ENCODE measurements around the gene RAB40A.

RAB40A gene, protein sequence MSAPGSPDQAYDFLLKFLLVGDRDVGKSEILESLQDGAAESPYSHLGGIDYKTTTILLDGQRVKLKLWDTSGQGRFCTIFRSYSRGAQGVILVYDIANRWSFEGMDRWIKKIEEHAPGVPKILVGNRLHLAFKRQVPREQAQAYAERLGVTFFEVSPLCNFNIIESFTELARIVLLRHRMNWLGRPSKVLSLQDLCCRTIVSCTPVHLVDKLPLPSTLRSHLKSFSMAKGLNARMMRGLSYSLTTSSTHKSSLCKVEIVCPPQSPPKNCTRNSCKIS
- long read RNA-seq, donor 1, partial matches to known transcripts = 0 of 40 reads
- long read RNA-seq, donor 1, other reads (novel, unspliced or antisense) = 39 of 40 reads
- long read RNA-seq, donor 2, partial matches to known transcripts = 58 of 244 reads
- long read RNA-seq, donor 2, other reads (novel, unspliced or antisense) = 185 of 244 reads
- long read RNA-seq, donor 3, partial matches to known transcripts = 0 of 2 reads
- long read RNA-seq, donor 3, other reads (novel, unspliced or antisense) = 0 of 2 reads
- long read RNA-seq, donor 4, transcript RAB40A-202 (1 exons, 3,126 nt) = major isoform, 5 of 5 reads
- long read RNA-seq, donor 4, partial matches to known transcripts = 0 of 5 reads
- long read RNA-seq, donor 4, other reads (novel, unspliced or antisense) = 0 of 5 reads
- long read RNA-seq, donor 5, partial matches to known transcripts = 0 of 4 reads
- long read RNA-seq, donor 5, other reads (novel, unspliced or antisense) = 0 of 4 reads
- long read RNA-seq, donor 6, partial matches to known transcripts = 0 of 3 reads
- long read RNA-seq, donor 6, other reads (novel, unspliced or antisense) = 0 of 3 reads
- long read RNA-seq, donor 7, partial matches to known transcripts = 0 of 4 reads
- long read RNA-seq, donor 7, other reads (novel, unspliced or antisense) = 0 of 4 reads
- long read RNA-seq, donor 8, partial matches to known transcripts = 0 of 3 reads
- long read RNA-seq, donor 8, other reads (novel, unspliced or antisense) = 0 of 3 reads

DNA sequence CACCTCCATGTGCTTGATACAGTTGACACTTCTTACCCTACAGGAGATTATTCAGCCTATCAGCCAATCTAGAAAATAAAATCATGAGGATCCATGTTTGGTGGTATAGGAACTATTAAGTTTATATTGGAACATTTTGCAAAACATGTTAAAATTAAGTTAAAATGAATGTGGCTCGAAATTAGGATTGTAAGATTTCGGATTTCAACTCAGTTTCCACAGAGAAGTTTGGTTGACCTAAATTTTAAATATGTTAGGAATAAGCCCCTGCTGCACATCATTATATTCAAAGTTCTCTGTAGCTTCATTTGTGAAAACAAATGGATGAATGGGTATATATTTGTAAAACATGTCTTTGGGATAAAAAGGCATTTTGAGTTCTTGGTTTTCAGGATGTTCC lies at the start of gene RAB40A:
Gene RAB40A, minus strand, starts transcription at position 101 of the 400 bp plus-strand sequence. CDS start 18,733 bp downstream, outside the sequence.
- no peak for DNase-seq

DNA sequence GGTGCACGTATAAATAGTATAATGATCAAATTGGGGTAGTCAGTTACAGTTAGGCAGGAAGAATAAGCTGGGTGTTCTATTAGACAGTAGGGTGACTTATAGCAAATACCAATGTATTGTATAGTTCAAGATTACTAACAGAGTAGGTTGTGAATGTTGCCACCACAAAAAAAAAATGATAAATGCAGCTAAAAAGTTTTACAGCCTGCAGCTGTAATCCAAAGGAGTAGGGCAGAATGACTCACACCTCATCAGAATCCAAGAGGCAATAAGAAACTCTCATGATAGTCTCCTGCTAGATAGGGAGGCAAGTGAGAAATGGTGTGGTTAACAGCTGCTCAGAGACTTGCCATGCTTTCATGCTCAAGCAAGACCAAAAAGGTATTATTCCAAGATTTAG lies 46.5 kb upstream of the RAB40A start:
- no peak for DNase-seq

DNA sequence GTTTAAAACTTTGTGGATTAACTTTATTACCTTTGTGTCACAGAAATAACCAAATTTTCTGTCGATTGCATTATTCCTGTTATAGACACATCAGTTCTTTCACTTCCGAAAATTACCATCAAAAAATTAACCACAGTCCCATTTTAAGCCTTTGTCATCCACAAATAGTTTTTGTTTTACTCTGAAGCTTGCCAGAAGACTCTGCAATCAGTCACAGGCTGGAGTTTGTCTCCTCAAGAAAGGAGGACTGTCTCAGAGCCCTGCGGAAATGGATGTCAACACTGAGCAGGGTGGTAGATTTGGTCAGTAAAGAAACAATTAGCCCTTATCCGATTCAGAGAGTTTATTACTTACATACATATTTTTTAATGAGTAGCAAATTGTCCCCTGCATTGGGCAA lies 45.9 kb upstream of the RAB40A start:
- DNase-seq = no peak

DNA sequence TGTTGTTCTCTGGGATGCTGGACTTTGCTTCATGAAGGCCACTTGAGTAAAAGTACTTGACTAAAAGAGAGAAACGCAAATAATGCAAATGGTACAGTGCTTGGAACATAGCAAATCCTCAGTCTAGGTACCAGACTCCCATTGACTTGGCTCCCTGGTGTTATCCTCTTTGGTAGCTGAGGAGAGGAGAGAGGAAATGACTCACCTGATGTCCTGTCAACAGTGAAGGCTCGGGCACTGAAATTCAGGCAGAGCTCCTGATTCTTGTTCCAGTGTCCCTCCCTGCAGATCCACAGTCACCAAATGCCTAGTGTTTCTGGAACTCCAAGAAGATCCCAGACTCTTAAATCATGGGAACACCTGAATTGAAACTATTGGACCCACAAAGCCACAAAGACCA lies 43.5 kb upstream of the RAB40A start:
- no peak for DNase-seq

DNA sequence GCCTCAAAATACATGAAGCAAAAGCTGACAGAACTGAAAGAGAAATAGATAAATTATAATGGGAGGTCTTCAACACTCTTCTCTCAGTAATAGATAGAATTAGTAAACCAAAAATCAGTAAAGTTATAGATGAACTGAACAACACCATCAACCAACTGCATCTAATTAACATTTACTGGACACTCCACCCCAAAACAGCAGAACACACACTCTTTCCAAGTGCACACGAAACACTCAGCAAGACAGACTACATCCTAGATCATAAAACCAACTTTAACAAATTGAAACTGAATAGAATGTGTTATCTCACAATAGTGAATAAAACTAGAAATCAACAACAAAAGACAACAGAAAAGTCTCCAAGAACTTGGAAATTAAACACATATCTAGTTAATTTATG lies 41.0 kb upstream of the RAB40A start:
- DNase-seq = no peak

DNA sequence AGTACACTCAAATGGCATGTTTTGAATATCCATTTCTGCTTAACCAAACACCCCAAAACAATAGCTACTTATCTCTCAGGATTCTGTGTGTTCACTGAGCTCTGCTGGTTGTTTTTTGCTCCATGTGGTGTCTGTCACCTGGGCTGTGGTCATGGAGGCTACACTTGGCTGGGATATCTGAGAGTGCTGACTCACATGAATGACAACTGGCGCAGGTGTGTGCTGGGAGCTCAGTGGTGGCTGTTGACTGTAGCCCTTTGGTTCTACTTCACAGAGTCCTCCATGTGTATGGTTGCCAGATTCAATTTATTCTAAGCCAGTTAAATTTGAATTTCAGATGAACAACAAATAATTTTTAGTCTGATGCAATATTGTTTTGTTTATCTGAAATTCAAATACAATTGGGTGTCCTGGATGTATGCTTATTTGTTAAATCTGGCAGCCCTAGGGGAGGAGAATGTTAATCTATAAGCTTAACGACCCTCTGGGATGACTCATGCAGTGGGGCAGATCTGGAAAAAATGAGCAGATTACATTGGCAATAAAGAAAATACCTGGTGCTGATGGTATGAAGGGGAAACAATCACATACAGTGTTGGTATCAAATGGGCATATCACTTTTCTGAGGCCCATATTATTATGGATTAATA lies 37.8 kb upstream of the RAB40A start:
- DNase-seq = no peak

DNA sequence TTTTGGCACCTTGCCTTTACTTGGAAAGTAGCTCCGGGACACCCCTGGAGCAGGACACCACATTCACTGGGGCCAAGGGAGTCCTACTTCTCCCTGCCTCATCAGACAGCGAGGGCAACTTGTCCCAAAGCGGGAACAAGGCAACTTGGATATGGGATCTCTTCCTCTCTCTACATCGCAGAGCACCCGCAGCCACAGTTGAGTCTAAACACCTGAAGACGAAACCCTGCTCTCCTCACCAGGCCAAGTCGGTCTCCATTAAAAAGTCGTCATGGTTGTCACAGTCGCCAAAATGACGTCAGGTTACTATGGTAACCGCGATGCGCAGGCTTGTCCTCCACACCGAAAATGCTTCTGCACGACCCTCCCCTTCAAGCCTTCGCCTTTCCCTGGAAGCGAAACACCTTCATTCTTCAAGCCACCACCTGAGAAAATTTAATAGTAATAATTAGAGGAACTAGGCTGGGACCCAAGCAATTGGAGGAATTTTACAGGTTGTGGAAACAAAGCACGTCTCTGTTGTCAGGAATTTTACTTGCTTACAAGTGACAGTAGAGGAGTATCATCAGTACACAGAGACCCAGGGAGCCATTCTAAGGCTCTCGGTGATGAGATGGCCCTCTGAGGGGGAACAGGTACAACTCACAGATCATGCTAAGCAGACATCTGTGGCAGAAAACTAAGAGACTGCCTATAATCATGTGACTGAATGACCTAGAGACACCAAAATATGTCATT lies 35.6 kb upstream of the RAB40A start:
- peak; percentile 67 for DNase-seq

DNA sequence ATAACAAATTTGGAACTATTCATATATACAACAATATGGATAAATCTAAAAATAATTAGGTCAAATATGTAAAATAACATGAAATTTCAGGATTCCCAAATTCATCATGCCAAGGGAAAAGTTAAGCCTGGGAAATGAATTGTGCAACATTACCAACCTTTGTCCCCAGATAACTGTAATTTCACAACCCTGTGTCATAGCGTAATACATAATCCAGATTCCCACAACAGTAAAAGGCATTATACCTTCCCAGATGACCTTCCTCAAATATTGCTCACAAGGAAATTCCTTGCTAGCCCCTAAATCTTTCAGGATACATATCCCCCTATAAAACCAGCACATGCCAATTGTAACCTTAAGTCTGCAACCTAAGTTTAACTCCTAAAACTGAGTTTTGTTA lies 32.9 kb upstream of the RAB40A start:
- no peak for DNase-seq

DNA sequence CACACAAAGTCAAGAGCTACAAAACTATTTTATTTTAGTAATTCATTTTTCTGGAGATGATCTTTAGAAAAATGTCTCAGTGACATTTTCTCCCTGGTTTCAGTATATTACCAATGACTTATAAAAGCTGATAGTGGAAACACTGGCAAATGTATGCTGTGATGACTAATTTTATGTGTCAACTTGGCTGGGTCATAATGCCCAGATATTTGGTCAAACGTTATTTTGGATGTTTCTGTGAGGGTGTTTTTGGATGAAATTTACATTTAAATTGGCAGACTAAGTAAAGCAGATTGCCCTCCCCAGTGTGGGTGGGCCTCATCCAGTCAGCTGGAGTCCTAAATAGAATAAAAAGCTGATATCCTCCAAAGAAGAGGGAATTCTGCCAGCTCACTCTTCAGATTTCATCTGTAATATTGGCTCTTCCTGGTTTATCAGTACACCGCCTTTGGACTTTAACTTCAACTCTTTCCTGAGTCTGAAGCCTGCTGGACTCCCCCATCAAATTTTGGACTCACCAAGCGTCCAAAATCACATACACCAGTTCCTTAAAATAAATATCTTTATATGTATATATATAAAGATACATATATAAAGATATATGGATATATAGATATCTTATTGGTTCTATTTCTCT lies 31.2 kb upstream of the RAB40A start:
- DNase-seq = no peak

DNA sequence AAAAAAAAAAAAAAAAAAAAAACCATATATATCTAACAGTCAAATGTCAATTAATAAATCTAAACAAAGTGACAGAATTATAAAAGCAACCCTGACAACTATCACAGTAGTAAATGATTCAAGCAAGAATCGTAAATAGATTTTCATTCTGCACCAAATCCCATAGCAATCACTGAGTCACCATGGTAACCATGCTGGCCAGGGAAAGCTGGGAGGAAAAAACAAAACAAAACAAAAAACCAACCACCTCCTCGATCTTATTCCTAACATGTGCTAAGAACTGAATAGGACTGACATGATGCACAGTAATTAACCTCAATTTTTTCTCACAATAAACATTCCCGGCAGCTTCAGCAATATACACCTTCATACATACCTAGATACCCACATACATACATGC lies 30.6 kb upstream of the RAB40A start:
- no peak for DNase-seq

DNA sequence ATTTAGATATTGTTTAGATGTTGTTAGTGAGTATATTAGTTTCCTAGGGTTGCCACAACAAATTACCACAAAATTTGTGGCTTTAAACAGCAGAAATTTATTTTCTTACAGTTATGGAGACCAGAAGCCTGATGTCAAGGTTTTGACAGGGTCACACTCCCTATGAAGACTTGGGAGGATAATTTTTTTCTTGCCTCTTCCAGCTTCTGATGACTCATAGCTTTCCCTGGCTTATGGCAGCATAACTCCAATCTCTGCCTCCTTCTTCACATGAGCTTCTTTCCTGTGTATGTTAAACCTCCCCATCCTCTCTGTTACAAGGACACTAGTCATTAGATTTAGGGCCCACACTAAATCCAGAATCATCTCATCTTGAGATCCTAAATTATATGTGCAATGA lies 20.9 kb upstream of the RAB40A start:
- no peak for DNase-seq

DNA sequence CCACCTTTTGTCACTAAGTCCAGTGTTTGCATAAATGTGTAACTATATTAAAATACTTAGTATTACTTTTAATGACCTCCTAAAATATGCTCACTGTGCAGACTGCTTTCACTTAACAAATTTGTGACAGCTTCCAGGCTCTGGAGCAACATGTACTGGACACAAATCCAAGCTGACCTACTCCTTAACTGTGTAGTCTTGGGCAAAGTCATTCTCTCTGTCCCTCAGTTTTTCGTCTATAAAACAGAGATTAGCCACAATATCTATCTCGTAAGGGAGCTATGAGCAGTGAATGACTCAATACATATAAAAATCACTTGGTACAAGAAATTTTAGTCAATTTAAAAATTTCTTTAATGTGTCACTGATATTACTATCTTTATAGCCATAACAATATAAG lies 20.4 kb upstream of the RAB40A start:
- no peak for DNase-seq

DNA sequence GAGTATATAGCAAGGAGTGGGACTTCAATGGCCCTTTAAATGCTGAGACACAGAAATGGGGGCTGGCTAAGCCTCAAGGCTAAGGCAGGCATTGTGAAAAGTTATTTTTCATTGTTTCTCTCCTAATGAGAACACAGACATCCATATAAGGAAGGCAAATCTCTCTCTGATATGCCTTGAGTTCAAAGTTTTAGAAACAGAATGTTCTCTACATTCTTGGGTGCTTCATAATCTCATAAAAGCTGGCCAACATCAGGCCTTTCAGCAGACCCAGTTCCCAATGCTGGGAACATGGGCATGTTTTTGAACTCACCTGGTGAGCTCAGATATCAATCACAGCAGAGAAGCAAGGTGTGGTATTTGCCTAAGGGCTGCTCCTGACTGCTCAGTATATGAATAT lies 19.4 kb upstream of the RAB40A start:
- no peak for DNase-seq

DNA sequence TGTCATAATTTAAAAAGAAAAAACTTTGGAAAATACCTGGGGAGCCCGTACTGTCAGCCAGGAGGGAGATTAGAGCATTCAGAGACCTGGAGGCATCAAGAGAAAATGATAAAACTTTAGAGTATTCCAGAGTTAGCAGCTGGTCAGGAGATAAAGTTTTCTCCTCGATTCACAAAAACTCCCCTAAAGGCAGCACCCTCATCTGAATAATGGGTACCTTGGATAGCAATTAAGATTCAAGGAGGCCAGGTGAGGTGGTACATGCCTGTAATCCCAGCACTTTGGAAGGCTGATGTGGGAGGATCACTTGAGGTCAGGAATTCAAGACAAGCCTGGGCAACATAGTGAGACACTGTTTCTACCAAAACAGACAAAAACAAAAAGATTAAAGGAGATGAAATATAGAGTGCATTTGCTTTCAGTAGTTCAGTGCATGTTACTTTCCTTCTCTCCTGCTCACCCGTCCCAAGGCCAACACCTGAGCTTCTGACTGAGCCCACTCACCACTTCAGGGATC lies 18.6 kb upstream of the RAB40A start:
- DNase-seq = no peak

DNA sequence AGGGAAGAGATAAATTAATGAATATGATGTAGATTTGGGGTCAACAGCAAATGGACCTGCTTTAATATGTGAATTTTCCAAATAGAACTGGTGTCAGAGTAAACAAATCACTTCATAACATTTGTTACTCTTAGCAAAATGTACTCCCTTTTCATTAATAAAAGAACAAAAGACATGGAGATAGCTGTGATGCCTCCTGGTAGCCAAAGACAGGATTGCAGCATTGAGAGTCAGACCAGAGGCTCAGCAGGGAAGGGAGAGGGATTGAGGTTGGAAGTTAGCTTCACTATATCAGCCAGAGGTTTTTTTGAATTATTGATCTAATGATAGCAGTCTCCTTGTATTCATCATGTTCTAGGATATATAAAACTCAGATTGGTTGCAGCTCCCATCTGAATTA lies 17.4 kb upstream of the RAB40A start:
- no peak for DNase-seq

DNA sequence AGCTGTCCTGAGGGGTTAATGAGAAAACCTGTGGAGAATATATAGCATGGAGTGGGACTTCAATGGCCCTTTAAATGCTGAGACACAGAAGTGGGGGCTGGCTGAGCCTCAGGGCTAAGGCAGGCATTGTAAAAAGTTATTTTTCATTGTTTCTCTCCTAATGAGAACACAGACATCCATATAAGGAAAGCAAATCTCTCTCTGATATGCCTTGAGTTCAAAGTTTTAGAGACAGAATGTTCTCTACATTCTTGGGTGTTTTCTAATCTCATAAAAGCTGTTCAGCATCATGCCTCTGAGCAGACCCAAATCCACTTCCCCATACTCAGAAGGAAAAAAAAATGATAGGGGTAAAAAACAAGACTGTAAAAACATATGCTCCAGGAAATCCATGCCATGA lies 16.8 kb upstream of the RAB40A start:
- no peak for DNase-seq

DNA sequence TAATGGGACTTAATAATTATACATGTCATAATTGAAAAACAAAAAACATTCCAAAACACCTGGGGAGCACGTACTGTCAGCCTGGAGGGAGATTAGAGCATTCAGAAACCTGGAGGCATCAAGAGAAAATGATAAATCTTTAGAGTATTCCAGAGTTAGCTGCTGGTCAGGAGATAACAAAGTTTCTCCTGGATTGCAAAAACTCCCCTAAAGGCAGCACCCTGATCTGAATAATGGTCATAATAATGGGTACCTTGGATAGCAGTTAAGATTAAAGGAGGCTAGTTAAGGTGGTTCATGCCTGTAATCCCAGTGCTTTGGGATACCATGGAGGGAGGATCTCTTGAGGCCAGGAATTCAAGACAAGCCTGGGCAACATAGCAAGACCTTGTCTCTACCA lies 15.9 kb upstream of the RAB40A start:
- DNase-seq = no peak

DNA sequence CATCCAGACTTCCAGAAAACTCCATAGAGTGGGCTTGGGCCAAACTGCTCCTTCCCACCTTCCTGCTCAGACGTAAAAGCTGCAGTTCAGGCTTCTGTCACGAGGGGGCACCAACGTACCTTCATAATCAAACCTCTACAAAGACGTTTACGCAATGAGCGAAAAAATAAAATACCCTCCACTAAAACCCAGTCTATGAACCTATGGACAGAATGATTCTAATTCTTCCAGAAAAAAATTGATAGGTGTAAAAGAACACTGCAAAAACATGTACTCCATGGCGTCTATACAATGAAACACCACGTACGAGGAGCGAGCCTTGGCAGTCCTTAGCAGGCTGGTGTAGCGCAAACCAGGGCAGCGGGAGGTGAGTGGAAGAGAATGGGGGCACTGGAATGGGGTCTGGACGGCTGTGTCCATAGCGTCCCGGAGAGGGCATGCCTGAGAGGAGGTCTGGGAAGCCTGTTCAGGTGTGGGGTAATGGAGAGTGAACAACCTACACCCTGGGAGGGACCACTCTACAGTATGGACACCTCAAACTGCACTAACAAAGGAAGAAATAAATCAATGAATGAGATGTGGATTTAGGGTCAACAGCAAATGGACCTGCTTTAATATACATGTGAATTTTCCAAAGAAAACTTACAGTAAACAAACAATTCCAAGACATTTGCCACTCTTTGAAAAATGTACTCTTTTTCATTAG lies 14.4 kb upstream of the RAB40A start:
- DNase-seq = peak; percentile 61

DNA sequence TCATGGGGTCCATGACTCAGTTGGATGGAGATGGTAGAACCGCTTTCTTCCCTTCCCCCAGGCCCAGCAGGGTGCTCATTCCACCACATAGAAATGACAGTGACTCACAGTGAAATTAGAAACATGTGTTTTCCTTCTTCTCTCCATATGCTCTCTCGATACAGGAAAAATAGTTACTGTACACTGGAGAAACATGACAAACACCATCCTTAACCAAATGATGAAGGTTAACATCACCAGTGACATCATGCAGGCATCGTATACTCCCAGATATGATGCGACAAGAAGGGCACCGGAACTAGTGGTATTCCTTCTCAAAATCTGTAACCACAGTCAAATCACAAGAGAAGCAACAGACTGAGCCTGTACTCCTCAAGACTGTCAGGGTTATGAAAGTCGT lies 11.7 kb upstream of the RAB40A start:
- no peak for DNase-seq

DNA sequence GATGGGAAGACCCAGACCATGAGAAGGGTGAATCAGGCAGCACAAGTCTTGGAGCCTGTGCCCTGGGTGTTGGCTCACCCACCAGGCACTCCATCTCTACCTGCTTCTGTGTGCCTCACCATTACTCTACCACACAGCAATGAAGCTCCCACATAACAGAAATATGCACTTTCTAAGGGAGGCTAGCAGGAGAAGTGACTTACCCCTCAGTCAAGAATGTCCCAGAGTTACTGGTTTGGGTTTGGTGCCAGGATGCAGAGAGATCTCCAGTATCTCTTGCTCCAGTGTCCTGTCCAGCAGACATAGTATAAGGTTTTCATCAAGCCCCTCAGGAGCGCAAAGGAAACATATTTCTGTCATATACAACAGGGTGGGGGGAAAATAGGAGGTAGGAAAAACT lies 11.3 kb upstream of the RAB40A start:
- no peak for DNase-seq

DNA sequence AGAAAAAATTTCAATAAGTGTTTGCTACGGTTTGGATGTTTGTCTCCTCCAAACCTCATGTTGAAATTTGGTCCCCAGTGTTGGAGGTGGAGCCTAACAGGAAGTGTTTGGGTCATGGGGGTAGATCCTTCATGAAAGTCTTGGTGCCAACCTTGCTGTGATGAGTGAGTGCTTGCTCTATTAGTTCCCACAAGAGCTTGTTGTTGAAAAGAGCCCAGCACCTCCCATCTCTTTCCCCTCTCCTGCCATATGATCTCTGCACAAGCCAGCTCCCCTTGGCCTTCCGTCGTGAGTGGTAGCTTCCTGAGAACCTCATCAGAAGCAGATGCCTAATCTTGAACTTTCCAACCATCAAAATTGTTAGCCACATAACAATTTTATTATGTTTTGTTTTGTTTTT lies 10.3 kb upstream of the RAB40A start:
- DNase-seq = no peak

Measured in right kidney (tissue), 9 donors.